GM18951 (cell line): ENCODE data around the gene PPAN.

Source experiments
- POLR2A ChIP-seq: IDR thresholded peaks from 4 replicates; pipeline ENCODE4 v1.6.1; 2011; ENCODE audit warnings: mild to moderate bottlenecking; ENCODE audit not compliant: insufficient read length, insufficient read depth; ENCODE audit errors: extremely low read depth
- in situ Hi-C: fragments of 300-500 bp; cut with MboI; formaldehyde crosslinking; loops from one replicate; pipeline ENCODE4 v1.12.0; 2022; ENCODE audit warnings: low sequenced_read_pairs, mixed read lengths, inconsistent platforms; ENCODE audit not compliant: unreplicated experiment

Gene PPAN

GRCh38 chr19:10113592-10113963 lies 7.4 kb downstream of the PPAN start:
- in situ Hi-C loops = no loop called here

GRCh38 chr19:10113964-10114650 lies 7.9 kb downstream of the PPAN start:
- in situ Hi-C loops = no loop called here

More at GRCh38 chr19:10113592-10113963, 7.4 kb downstream of the PPAN start:
- TF ChIP-seq POLR2A = no peak

DNA sequence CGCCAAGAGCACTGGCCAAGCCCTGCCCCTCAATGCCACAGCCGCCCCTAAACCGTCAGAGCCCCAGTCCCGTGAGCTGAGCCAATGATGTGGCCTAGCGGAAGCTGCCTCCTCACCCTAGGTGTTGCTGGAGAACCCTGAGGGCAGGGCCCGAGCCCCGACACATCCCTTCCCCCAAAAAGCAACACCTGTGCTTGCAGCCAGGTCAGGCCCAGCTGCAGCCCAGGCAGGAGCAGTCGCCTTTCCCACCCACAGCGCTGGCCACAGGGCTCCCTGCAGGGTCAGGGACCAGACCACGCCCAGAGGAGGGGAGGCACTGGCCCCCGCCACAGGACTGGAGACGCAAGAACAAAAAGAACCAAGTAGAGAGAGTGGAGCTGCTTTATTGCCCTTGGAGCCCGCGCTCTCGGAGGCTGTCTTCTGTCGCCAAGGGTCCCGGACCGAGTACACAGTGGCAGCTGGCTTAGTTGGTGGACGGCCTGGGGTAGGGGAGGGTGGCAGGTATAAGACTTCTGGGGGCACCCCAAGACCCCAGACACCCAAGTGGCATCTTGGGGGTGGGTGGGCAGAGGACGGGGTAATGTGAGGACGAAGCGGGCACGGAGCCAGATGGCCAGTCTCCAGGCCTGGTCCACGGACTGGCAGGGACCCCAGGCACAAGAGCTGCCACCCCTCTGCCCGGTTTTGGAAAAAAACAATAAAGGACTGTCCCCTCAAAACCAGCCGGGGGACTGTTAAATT lies 8.7 kb downstream of the PPAN start:
- in situ Hi-C loops = no loop called here
- no peak for TF ChIP-seq POLR2A

More at GRCh38 chr19:10113964-10114650, 7.9 kb downstream of the PPAN start:
- peak; percentile 46 for TF ChIP-seq POLR2A

DNA sequence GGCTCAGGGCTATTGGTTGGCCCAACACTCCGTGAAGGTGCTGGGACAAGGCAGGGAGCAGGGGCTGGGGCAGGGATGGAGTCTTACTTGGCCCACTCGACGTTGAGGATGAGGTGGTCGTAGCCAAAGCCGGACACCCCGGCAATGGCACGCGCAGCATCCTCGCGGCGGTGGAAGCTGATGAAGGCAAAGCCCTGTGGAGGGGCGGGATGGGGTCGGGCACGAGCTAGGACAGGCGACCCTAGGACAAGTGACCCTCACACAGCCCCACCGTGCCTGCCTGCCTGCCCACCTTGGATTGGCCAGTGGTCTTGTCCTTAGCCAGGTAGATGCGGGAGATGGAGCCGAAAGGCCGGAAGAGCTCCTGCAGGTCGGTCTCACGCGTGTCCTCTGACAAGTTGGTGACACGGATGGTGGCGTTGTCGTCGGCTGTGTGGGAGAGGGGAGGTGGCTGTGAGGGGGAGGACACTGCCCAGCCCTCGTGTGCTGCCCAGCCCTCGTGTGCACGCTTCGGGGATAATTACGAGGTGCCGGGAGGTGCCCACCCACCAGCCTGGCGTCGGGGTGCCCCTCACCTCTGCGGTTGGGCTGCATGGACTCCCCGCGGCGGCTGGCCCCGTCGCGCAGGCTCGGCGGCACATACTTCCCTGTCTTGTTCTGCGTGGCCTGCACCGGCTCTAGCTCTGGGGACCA lies 9.4 kb downstream of the PPAN start:
- in situ Hi-C loops = no loop called here
- peak; percentile 46 for TF ChIP-seq POLR2A

DNA sequence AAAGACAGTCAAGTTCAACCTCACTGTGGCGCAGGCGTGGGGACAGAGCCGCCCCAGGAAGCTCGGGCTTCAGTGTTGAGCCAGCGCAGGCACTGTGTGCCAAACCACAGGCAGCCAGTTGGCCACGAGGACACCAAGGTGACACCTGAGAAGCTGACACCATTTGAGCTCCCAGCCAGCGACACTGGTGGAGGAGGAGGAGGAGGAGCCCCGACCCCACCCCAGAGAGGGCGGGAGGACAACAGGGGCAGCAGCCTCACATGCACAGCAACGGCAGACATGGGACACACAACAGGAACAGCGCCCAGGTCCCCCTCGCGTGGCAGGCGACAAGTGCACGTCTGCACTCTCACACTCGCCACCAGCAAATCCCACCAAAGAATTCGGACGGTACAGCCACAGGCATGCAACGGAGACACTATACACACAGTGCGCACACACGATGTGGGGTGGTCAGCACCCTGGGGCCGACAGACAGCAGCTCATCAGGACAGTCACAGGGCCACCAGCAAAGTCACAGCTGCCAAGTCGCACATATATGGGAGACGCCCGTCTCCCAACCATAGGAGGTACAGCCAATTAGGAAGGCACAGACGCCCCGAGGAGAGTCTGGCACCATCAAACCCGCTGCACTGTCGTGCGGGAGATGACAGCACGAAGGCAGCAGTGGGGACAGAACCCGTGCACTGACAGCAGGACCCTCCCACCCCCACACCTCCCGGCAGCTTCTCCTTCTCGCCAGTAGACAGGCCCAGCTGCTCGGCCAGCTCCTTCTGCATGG lies 10.1 kb downstream of the PPAN start:
- TF ChIP-seq POLR2A = peak; percentile 26
- in situ Hi-C loops = no loop called here

DNA sequence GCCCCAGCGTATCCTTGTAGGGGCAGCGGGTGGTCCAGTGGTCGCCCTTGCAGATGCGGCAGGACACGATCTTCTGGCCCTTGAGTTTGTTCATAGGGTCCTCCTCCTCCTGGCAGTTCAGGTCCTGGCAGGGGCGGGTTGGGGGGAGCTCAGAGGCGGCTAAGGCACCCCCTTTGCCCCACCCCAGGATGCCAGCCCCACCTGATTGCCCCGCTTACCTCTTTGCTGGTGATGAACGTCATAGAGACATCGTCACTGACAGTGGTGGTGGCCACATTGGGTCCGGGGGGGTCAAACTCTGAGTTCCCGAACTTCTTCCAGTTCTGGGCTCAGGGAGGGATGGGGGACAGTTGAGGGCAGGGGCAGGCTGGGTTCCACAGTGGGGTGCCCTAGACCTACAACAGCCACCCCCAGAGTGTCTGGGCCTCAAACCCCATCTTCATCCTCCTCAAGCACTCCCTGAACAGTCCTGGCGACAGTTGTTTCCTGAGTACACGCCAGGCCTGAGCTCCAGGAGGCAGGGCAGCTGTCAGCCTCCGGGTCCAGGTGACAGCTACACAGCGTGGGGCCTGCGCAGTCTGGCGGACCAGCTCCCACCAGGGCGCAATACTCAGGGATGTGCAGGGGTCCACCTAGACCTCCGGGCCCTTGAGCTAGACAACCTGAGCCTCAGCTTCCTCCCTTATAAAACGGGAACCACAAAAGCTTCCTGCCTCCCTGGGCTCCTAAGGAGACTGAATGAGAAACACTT lies 10.9 kb downstream of the PPAN start:
- in situ Hi-C loops = no loop called here
- no peak for TF ChIP-seq POLR2A

GRCh38 chr19:10118960-10119359 lies 12.8 kb downstream of the PPAN start:
- TF ChIP-seq POLR2A = no peak
- in situ Hi-C loops = no loop called here

DNA sequence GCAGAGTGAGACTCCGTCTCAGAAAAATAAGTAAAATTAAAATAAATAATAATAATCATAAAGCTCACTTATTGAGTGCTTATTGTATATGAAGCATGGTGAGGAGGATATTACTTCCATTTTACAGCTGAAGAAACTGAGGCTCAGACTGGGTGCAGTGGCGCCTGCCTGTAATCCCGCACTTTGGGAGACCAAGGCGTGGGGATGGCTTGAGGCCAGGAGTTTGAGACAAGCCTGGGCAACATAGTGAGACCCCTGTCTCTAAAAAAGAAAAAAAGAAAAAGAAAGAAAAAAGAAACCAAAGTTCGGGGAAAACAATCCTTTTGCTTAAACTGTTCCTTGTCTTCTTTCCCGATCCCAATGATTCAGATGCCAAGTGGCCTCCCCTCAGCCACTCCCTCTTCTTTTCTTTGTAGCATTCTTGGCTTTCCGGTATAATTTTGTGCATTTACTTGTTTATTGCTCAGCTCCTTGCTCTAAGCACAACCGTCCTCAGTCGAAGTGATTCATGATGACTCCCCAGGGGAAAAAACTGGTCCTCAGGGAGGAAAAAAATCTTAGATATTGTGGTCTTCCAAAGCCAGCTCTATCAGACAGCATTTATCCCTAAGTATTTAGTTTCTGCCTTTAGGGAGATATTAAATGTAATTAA lies 14.5 kb downstream of the PPAN start:
- TF ChIP-seq POLR2A = no peak
- in situ Hi-C loops = no loop called here

GRCh38 chr19:10122045-10122444 lies 15.9 kb downstream of the PPAN start:
- no peak for TF ChIP-seq POLR2A
- in situ Hi-C loops = no loop called here

- TF ChIP-seq POLR2A = no peak
- in situ Hi-C loops = no loop called here
Observed at GRCh38 chr19:10124429-10124828, 18.3 kb downstream of the PPAN start.

GRCh38 chr19:10126213-10126639 lies 20.1 kb downstream of the PPAN start:
- no peak for TF ChIP-seq POLR2A
- in situ Hi-C loops = no loop called here

GRCh38 chr19:10132905-10133304 lies 26.7 kb downstream of the PPAN start:
- TF ChIP-seq POLR2A = no peak
- in situ Hi-C loops = no loop called here
